Pancreas (tissue), 10 donors: ENCODE data around the gene DIS3L. TPM values are rescaled to one million over a fixed set of nuclear protein-coding genes. Genes with fewer than 3 reads are reported as not detected.
"Not testable (repeated sequence)": the region's sequence is repeated elsewhere in the genome, so short reads cannot be mapped to it uniquely, and the experiment has no call there.

Experiments
- ATAC-seq, 4 donors: fragments of 200-7000 bp; cut with Tn5 transposase; one replicate each; pipeline versions ENCODE4 v1.8.0 to v1.9.1; 2020; ENCODE audit warnings: mild to moderate bottlenecking in 4 of 4, moderate library complexity in 4 of 4
- DNase-seq, 6 donors: peaks; one replicate each; pipeline ENCODE4 v3.0.0-alpha.2; 2020
- FAIRE-seq: peaks from 2 replicates; lab custom pipeline; 2012; peaks lifted over from hg19 to GRCh38; lab: Jason Lieb, UNC
- H3K27ac ChIP-seq, 4 donors: fragments of 200-600 bp; sonication (generic); 1 replicate in 3 of 4; 2 replicates in 1 of 4; pipeline versions ENCODE4 v1.5.0 to v1.8.0; 2020
- H3K27me3 ChIP-seq, 4 donors: fragments of 200-600 bp; one replicate each; pipeline ENCODE4 v1.8.0; 2021
- H3K36me3 ChIP-seq, 3 donors: fragments of 200-600 bp; sonication (generic) in 1 of 3; one replicate each; pipeline versions ENCODE4 v1.5.0 to v1.8.0; 2020 to 2021
- H3K4me1 ChIP-seq, 3 donors: fragments of 200-600 bp; one replicate each; pipeline ENCODE4 v1.8.0; 2021
- H3K4me3 ChIP-seq, 4 donors: fragments of 200-600 bp; sonication (generic) in 2 of 4; one replicate each; pipeline versions ENCODE4 v1.5.0 to v1.8.0; 2020 to 2021
- H3K9me3 ChIP-seq, 4 donors: fragments of 200-600 bp; one replicate each; pipeline ENCODE4 v1.8.0; 2021
- WGBS, 2 donors: extraction: QIAGEN DNeasy Blood & Tissue Kit; methylation state at CpG; one replicate each; pipeline ENCODE4 v1.1.7; 2013; 5-methylcytosine and 5-hydroxymethylcytosine counted together
- intact Hi-C, 3 donors: fragments of 100-400 bp; cut with DNase I; formaldehyde crosslinking; loops; one replicate each; pipeline versions ENCODE4 v1.11.1 to v1.14.2; 2022
- polyA plus RNA-seq, 2 donors: library from polyadenylated mRNA; stranded (reverse); fragments of 200-250 nt; gene quantifications; one replicate each; pipeline ENCODE4 v1.2.3, GENCODE V29; 2013
- total RNA-seq, 6 donors: library from RNA; stranded (reverse); fragmentation: NEBNext Ultra II Directional in 4 of 6; extraction: Animal tissue kit (Norgen Biotek cat#: 25700) in 4 of 6; gene quantifications; one replicate each; pipeline versions ENCODE4 v1.2.1 to v1.2.4, GENCODE V29; 2021 to 2023
- TF ChIP-seq, protein P1 (sequence below), 4 donors: fragments of 200-600 bp; sonication (generic) in 3 of 4; IDR thresholded peaks; one replicate each; pipeline versions ENCODE4 v1.5.0 to v1.8.0; 2021; ENCODE audit warnings: antibody characterized with exemption in 4 of 4
- donor health status: healthy with polysubstance abuse.
- donor health status: DM: no; HTN: no; CAD: no; lungs with moderate emphysema.
- donor health status: DM: no; HTN: no; CAD: no.
- donor health status: control.
- donor health status: control.
- donor health status: Bipolar disorder and iron deficiency.
- donor health status: DM: yes; HTN: yes; CAD: no.
- donor health status: DM: no; HTN: no; CAD: no.
- donor health status: DM: no; HTN: no; CAD: no.
- donor health status: DM: yes; HTN: yes; CAD: no.

DIS3L gene
- 10 to 100 TPM; 16.8 to 20.2 (median 18.7) TPM for total RNA-seq
- polyA plus RNA-seq = 10 to 100 TPM in 1 of 2 donors, 1 to 10 TPM in 1; 8.3 to 16.2 TPM

DNA sequence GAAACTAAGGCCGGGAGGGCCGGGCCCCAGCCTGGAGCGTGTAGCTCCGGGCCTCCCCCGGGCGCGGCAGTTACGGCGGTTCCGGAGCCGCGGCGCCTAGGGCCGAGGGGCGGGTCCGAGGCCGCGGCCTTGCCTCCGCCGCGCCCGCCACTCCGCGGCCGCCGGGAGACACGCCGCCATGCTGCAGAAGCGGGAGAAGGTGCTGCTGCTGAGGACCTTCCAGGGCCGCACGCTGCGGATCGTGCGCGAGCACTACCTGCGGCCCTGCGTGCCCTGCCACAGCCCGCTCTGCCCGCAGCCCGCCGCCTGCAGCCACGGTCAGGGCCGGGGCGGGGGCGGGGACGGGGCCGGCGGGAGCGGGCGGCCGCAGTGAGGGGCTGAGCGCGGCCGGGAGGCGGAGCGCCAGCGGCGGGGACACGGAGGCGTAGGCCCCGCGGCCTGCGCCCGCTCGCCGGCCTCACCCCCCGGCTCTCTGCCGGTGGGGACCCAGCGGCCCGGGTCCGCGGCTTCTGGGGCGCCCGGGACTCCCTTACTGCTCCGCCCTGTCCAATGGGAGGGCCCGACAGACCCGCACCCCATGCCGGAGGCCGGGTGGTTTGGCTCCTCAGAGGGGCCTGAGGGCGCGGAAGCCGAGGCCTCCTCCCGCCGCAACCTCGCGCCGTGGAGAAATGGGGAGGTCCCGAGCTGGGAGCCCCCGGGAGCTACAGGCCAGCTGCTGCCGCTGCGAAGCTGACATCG is at the start of gene DIS3L:
TSS of gene DIS3L (plus strand) at position 150 of the 738 bp plus-strand sequence. CDS start at position 179, 29 bp downstream.
- ATAC-seq = peak; percentile 83 to 89 (median 86)
- no peak for FAIRE-seq
- intact Hi-C loops = no loop called here

DNA sequence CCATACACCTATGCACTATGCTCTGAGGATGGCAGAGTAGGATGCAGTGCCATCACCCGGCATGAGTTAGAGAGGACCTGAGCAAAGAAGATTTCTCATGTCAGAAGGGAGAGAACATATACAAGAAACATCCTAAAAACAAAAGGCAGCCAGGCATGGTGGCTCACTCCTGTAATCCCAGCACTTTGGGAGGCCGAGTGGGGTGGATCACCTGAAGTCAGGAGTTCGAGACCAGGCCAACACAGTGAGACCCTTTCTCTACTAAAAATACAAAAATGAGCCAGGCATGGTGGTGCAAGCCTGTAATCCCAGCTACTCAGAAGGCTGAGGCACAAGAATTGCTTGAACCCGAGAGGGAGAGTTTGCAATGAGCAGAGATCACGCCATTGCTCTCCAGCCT is 47.5 kb upstream of the DIS3L start:
- H3K36me3 ChIP-seq, FAIRE-seq, intact Hi-C loops, ATAC-seq, H3K27me3 ChIP-seq, H3K4me1 ChIP-seq, DNase-seq, H3K27ac ChIP-seq, H3K4me3 ChIP-seq, H3K9me3 ChIP-seq: not testable (repeated sequence)
- 63 to 81% methylated on average over 5 of the region's 5 CpGs for WGBS, 2 donors

More for the DNA sequence above, at the start of gene DIS3L:
- peaks cover 8 to 34% (median 25%) of the 10 kb centered on the region in 3 donors for H3K4me1 ChIP-seq
- WGBS, 2 donors = 0% methylated on average over 45 to 92 of the region's 92 CpGs
- peak within 1 kb of the TSS; percentile 85 to 92 (median 91) for H3K27ac ChIP-seq
- no peaks in the 10 kb centered on the region for H3K9me3 ChIP-seq
- no peaks in the 10 kb centered on the region for H3K36me3 ChIP-seq
- peak; percentile 55 to 84 (median 68) for DNase-seq
- no peaks in the 10 kb centered on the region for H3K27me3 ChIP-seq
- TF ChIP-seq, protein P1, sequence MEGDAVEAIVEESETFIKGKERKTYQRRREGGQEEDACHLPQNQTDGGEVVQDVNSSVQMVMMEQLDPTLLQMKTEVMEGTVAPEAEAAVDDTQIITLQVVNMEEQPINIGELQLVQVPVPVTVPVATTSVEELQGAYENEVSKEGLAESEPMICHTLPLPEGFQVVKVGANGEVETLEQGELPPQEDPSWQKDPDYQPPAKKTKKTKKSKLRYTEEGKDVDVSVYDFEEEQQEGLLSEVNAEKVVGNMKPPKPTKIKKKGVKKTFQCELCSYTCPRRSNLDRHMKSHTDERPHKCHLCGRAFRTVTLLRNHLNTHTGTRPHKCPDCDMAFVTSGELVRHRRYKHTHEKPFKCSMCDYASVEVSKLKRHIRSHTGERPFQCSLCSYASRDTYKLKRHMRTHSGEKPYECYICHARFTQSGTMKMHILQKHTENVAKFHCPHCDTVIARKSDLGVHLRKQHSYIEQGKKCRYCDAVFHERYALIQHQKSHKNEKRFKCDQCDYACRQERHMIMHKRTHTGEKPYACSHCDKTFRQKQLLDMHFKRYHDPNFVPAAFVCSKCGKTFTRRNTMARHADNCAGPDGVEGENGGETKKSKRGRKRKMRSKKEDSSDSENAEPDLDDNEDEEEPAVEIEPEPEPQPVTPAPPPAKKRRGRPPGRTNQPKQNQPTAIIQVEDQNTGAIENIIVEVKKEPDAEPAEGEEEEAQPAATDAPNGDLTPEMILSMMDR (IDR thresholded peaks at IDR 0.05) = no peak
- peak within 1 kb of the TSS; percentile 60 to 84 (median 72) for H3K4me3 ChIP-seq

DNA sequence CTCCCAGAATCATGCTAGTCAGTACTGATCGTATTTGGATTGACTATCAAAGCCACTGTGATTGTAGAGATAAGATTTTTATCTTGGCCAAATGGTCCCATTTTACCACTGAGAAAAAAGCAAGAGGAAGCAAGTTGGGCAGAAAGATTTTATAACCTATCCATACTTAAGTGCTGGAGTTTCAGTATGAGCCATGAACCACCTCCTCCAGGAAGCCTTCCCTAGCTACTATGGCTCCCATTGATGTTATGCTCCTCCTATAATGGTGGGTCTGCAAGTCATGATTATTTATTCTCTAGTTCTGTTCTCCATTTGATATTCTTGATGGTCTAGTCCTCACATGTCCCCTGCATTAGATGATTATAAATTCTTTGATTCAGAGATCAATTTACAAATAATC is 46.4 kb upstream of the DIS3L start:
- TF ChIP-seq, protein P1 (IDR thresholded peaks at IDR 0.05) = no peak
- FAIRE-seq (no peak), DNase-seq (no peak), ATAC-seq (no peak)
- Histone ChIP-seq H3K27ac (no peak overlapping the region), H3K36me3 (no peaks in the 10 kb centered on the region), H3K4me3 (no peak overlapping the region), H3K9me3 (no peaks in the 10 kb centered on the region), H3K4me1 (peaks cover 0 to 2% (median 1%) of the 10 kb centered on the region in 3 donors), H3K27me3 (peaks cover 0 to 4% (median 2%) of the 10 kb centered on the region in 4 donors)
- intact Hi-C loops = no loop called here
- WGBS, 2 donors = 78 to 79% methylated on average over 1 of the region's 1 CpG

DNA sequence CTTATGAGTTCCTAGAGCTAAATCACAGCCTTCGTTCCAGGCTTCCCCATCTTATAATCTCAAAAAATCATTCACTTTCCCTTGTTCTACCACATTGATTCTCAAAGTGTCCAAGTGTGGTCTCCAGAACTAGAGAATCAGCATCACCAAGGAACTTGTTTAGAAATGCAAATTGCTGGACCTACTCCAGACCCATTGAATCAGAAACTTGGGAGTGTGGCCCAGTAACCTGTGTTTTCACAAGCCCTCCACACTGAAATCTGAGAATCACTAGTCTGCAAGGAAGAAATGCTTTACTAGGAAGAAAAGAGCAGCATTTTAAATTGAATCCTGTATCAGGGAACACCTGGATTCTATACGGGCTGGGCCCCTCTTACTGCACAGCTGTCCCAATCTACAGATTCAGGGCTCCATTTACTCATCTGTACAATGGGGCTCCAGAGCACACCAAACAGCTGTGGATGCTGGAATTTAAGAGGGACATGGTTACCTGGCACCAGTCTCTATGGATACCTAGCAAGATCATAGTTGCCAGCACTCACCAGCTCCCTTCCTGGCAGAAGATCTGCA is 43.7 kb upstream of the DIS3L start:
- no peak for FAIRE-seq
- no peak for DNase-seq
- no peak for ATAC-seq
- Histone ChIP-seq H3K4me1 (peaks cover 0 to 11% (median 8%) of the 10 kb centered on the region in 3 donors), H3K27me3 (peaks cover 0 to 10% (median 2%) of the 10 kb centered on the region in 4 donors), H3K36me3 (no peaks in the 10 kb centered on the region), H3K9me3 (no peaks in the 10 kb centered on the region), H3K4me3 (no peak overlapping the region), H3K27ac (no peak overlapping the region)
- intact Hi-C loops = no loop called here
- TF ChIP-seq, protein P1 (IDR thresholded peaks at IDR 0.05) = no peak
- 89 to 94% methylated on average over 2 of the region's 2 CpGs for WGBS, 2 donors

DNA sequence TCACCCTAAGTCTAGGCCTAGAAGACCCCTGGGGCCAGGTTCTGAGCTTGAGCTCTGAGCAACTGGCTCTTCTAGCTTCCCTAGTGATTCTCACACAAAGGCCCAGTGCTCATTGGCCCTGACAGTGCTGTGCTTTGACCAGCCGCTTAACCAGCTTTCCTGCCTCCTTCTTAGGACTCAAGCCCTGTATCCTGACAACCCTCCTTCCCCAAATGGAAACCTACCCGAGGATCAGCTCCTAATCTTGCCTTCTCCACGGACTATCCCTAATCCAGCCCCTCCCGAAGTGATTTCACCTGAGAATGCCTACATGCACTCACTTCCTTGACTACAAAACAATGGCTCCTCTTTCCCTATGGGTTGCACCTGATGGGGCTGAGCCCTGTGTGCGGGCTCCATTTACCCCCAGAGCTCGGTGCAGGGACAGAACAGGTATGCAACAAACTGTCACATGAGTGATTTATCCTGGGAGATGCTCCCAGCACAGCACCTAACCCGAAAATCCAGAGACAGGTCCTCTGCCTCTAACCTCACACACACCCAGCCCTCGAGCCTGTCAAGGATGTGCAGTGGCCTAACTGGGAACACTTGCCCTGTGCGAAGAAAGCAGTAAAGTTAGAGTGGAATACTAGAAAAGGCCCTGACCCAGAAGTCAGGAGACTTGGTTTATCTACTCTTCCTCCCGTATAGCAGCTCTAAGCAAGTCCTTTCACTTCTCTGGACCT is 42.1 kb upstream of the DIS3L start:
- intact Hi-C loops = no loop called here
- Histone ChIP-seq H3K27me3 (peaks cover 0 to 13% (median 2%) of the 10 kb centered on the region in 4 donors), H3K9me3 (no peaks in the 10 kb centered on the region), H3K27ac (no peak overlapping the region), H3K4me3 (no peak overlapping the region), H3K4me1 (peaks cover 0 to 11% (median 8%) of the 10 kb centered on the region in 3 donors), H3K36me3 (no peaks in the 10 kb centered on the region)
- DNase-seq (no peak), FAIRE-seq (no peak), ATAC-seq (no peak)
- TF ChIP-seq, protein P1 (IDR thresholded peaks at IDR 0.05) = no peak
- WGBS, 2 donors = 72 to 78% methylated on average over 10 of the region's 10 CpGs
